ENCODE results near the gene MAGI1.
A peak's percentile ranks its signal among the peaks of the same experiment; 100 is the strongest.

The MAGI1 gene

DNA sequence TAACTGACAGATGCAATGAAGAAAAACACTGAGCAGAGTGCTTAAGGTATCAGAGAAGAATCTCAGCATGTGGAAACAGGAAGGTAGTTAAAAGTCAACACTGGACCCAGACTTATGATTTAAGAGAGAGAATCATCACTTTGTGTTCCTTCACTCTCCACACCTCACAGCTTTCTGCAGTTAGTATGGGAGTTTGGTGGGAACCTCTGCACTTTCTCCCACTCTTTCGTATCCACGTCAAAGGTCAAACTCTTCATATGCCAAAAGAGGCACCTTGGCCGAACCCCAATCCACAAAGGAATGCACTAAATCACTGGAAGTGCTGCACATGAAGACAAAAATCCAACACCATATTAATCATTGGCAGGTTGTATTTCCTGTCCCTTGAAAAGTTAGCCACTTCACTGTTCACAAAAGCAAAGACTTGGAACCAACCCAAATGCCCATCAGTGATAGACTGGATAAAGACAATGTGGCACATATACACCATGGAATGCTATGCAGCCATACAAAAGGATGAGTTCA is 361.2 kb downstream of the MAGI1 start:
- FAIRE-seq (no peak), DNase-seq (ENCODE audit: insufficient read length, low spot score) (no peak)
- TF ChIP-seq, protein P1, sequence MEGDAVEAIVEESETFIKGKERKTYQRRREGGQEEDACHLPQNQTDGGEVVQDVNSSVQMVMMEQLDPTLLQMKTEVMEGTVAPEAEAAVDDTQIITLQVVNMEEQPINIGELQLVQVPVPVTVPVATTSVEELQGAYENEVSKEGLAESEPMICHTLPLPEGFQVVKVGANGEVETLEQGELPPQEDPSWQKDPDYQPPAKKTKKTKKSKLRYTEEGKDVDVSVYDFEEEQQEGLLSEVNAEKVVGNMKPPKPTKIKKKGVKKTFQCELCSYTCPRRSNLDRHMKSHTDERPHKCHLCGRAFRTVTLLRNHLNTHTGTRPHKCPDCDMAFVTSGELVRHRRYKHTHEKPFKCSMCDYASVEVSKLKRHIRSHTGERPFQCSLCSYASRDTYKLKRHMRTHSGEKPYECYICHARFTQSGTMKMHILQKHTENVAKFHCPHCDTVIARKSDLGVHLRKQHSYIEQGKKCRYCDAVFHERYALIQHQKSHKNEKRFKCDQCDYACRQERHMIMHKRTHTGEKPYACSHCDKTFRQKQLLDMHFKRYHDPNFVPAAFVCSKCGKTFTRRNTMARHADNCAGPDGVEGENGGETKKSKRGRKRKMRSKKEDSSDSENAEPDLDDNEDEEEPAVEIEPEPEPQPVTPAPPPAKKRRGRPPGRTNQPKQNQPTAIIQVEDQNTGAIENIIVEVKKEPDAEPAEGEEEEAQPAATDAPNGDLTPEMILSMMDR (IDR thresholded peaks at IDR 0.05; ENCODE audit: insufficient read depth, missing control alignments) = no peak

DNA sequence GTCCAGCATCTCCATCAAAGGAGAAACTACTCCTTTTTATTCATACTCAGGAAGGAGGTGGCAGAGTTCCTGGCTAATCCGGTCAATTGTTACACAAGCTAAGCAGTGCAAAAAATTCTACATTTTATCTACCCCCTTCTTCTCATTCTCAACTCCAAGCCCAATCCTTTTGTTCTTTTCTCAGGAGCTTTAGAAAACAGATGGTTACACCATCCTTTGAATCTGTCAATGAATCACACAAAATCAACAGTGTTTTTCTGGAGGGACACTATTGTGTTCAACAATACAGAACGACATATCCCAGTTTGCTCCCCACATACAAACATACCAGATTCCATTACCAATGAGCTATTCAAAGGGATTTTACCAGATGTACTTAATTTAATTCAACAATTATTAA is 362.1 kb downstream of the MAGI1 start:
- TF ChIP-seq, protein P1 (IDR thresholded peaks at IDR 0.05; ENCODE audit: insufficient read depth, missing control alignments) = no peak
- DNase-seq (ENCODE audit: insufficient read length, low spot score) (no peak), FAIRE-seq (no peak)

DNA sequence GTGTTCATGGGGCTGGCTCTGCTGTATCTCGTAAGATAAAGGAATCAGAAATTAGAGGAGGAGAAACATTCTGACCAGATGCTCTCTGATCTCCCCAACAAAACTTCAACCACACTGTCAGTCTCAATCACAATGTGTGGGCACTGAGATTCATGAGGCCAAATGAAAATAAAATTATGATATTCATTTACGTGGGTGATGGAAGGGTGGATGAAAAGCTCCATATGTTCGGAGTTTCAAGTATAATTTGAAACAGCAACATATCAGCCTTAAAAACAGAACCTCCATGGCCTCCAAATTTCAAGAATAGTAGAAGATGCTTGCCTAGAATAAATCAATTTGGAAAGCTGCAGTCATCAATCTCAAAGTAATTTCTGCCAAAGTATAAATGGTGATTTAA is 363.7 kb downstream of the MAGI1 start:
- no peak for FAIRE-seq
- no peak for DNase-seq (ENCODE audit: insufficient read length, low spot score)
- TF ChIP-seq, protein P1 (IDR thresholded peaks at IDR 0.05; ENCODE audit: insufficient read depth, missing control alignments) = no peak

DNA sequence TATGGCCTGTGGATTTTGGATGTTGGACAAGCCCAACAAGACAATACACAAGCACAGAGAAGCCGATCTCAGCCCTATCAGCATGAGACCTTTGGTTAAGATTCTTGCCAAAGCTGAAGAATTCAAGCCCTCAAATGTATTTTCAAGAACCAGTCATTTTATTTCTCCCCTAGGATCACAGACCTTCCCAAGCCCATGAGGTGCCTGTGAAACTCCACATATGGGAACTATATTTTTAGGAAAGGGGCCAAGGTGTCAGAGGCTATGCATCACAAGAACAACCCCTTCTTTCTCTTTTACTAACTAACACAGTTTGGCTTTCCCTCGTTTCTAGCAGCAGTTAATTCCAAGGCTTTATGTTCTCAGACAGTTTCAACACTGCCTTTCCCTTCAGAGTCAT is 364.5 kb downstream of the MAGI1 start:
- TF ChIP-seq, protein P1 (IDR thresholded peaks at IDR 0.05; ENCODE audit: insufficient read depth, missing control alignments) = no peak
- no peak for DNase-seq (ENCODE audit: insufficient read length, low spot score)
- no peak for FAIRE-seq

DNA sequence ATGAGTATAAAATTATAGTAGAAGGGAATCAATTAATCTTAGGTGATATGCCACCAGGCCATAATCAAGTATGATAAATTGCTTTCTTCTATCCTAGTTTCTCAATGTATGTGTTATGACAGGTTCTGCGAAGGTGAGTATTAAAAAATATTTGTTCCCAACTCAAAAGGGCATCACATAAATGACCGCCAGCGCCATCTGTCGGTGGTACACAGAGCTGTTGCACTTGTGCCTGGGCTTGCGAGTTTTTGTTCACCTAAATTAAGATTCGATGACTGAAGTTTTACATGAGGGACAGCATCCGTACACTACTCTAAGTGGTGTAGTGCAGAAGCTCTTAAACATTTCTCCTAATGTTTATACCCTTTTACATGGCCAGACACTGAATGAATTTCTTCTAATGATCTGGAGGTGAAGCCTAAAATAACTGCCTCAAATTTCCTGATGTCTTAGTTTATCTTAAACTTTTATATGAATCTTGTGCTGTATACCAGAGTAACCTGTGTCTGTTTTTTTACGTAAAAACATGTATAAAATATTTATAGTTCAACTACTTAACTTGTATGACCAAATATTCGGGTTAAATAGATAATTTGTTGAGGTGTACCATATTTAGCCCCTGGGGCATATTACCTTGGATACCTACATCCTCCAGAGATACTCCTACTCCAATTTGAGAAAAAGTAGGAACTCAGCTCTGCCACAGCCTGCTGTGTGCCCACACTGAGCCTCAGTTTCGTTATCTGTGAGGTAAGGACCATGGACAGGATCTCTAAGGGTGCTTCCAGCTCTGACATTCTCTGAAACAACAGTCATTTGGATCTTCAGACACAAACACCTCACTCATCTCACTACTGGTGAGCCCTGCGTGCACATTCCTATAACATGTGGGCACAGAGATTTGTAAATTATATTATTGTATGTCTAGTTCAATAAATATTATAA is 365.6 kb downstream of the MAGI1 start:
- TF ChIP-seq, protein P1 (IDR thresholded peaks at IDR 0.05; ENCODE audit: insufficient read depth, missing control alignments) = peak; percentile 86
- DNase-seq (ENCODE audit: insufficient read length, low spot score) = no peak
- FAIRE-seq = peak; percentile 67

DNA sequence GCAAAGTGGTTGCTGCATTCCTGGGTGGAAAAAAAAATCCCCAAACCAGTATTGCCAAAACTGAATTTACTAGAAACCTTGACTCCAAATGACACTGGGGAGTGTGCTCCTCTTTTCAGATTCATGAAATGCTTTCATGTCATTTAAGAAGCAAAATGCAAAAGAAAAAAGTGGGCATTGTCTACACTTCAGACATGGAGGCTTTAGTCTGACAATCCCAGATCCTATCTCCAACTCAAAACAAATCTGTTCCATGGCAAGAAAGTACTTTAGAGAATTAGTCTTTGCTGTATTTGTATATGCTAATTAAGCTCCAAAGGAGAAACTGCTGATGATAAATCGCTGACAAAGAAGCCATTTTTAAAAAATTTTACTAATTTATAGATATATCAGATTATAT is 366.7 kb downstream of the MAGI1 start:
- FAIRE-seq = no peak
- DNase-seq (ENCODE audit: insufficient read length, low spot score) = no peak

More for the DNA sequence above, 366.7 kb downstream of the MAGI1 start:
- TF ChIP-seq, protein P1 (IDR thresholded peaks at IDR 0.05; ENCODE audit: insufficient read depth, missing control alignments) = no peak

Measured in D721Med (cell line).